H9 (cell line): ENCODE data around the gene IPO13. TPM values are rescaled to one million over a fixed set of nuclear protein-coding genes. Genes with fewer than 3 reads are reported as not detected.

ENCODE experiments used
- DNase-seq: peaks from one replicate; pipeline ENCODE4 v3.0.0-alpha.2; 2017
- H2AFZ ChIP-seq: one replicate; pipeline ENCODE4 v1.6.1; 2013; ENCODE audit warnings: mild to moderate bottlenecking, low read length, control low read depth, moderate library complexity
- H2AK5ac ChIP-seq: 2 replicates; pipeline ENCODE4 v1.6.1; 2013; ENCODE audit warnings: low read length, control low read depth, mixed read lengths; ENCODE audit not compliant: insufficient read length
- H2BK120ac ChIP-seq: one replicate; pipeline ENCODE4 v1.6.1; 2013; ENCODE audit warnings: low read depth, mild to moderate bottlenecking, low read length, control low read depth, inconsistent platforms; ENCODE audit not compliant: poor library complexity, severe bottlenecking
- H2BK12ac ChIP-seq: 2 replicates; pipeline ENCODE4 v1.6.1; 2013; ENCODE audit warnings: low read length, control low read depth, mixed read lengths, low read depth; ENCODE audit not compliant: insufficient read length
- H2BK15ac ChIP-seq: 2 replicates; pipeline ENCODE4 v1.6.1; 2013; ENCODE audit warnings: low read depth, low read length, control low read depth
- H2BK20ac ChIP-seq: one replicate; pipeline ENCODE4 v1.6.1; 2013; ENCODE audit warnings: low read depth, mild to moderate bottlenecking, low read length, control low read depth, inconsistent platforms; ENCODE audit not compliant: poor library complexity, severe bottlenecking
- H2BK5ac ChIP-seq: 2 replicates; pipeline ENCODE4 v1.6.1; 2013; ENCODE audit warnings: low read length, control low read depth, mixed read lengths; ENCODE audit not compliant: insufficient read length
- H3K14ac ChIP-seq: 2 replicates; pipeline ENCODE4 v1.6.1; 2013; ENCODE audit warnings: low read length, control low read depth; ENCODE audit not compliant: insufficient read depth
- H3K18ac ChIP-seq: 2 replicates; pipeline ENCODE4 v1.6.1; 2013; ENCODE audit warnings: low read depth, mild to moderate bottlenecking, mixed read lengths, low read length, control low read depth; ENCODE audit not compliant: insufficient read length
- H3K23ac ChIP-seq: 2 replicates; pipeline ENCODE4 v1.6.1; 2013; ENCODE audit warnings: low read length, control low read depth, mixed read lengths, low read depth; ENCODE audit not compliant: insufficient read length
- H3K23me2 ChIP-seq: 2 replicates; pipeline ENCODE4 v1.6.1; 2013; ENCODE audit warnings: low read depth, mild to moderate bottlenecking, mixed read lengths, low read length, control low read depth; ENCODE audit not compliant: insufficient read length, poor library complexity, severe bottlenecking
- H3K27ac ChIP-seq: 2 replicates; pipeline ENCODE4 v1.5.1; 2013; ENCODE audit warnings: low read length, control low read depth, mixed read lengths, low read depth; ENCODE audit not compliant: insufficient read length
- H3K27me3 ChIP-seq: 2 replicates; pipeline ENCODE4 v1.6.1; 2013; ENCODE audit warnings: low read length, control low read depth, inconsistent platforms; ENCODE audit not compliant: insufficient read depth
- H3K4ac ChIP-seq: 2 replicates; pipeline ENCODE4 v1.6.1; 2013; ENCODE audit warnings: low read depth, mild to moderate bottlenecking, control low read depth, inconsistent platforms, low read length, moderate library complexity
- H3K4me1 ChIP-seq: 2 replicates; pipeline ENCODE4 v1.6.1; 2013; ENCODE audit warnings: low read length, control low read depth, inconsistent platforms; ENCODE audit not compliant: insufficient read depth
- H3K4me2 ChIP-seq: 2 replicates; pipeline ENCODE4 v1.6.1; 2013; ENCODE audit warnings: low read length, control low read depth, mixed read lengths; ENCODE audit not compliant: insufficient read length, insufficient read depth
- H3K56ac ChIP-seq: 2 replicates; pipeline ENCODE4 v1.6.1; 2013; ENCODE audit warnings: low read depth, mild to moderate bottlenecking, mixed read lengths, low read length, control low read depth; ENCODE audit not compliant: insufficient read length
- H3K79me1 ChIP-seq: 2 replicates; pipeline ENCODE4 v1.6.1; 2013; ENCODE audit warnings: low read depth, mild to moderate bottlenecking, moderate library complexity, low read length, control low read depth, inconsistent platforms; ENCODE audit not compliant: insufficient read depth, poor library complexity, severe bottlenecking
- H3K79me2 ChIP-seq: 2 replicates; pipeline ENCODE4 v1.6.1; 2013; ENCODE audit warnings: low read length, control low read depth, inconsistent platforms; ENCODE audit not compliant: insufficient read depth
- H3K9ac ChIP-seq: 2 replicates; pipeline ENCODE4 v1.6.1; 2013; ENCODE audit warnings: low read length, control low read depth, mixed read lengths; ENCODE audit not compliant: insufficient read length; ENCODE audit errors: extremely low read depth
- H3K9me3 ChIP-seq: one replicate; pipeline ENCODE4 v1.6.1; 2013; ENCODE audit warnings: low read depth, low read length, inconsistent platforms; ENCODE audit not compliant: control insufficient read depth
- H3T11ph ChIP-seq: one replicate; pipeline ENCODE4 v1.6.1; 2013; ENCODE audit warnings: mild to moderate bottlenecking, low read length, control low read depth, inconsistent platforms
- H4K20me1 ChIP-seq: one replicate; pipeline ENCODE4 v1.6.1; 2013; ENCODE audit not compliant: control insufficient read depth, insufficient read length, insufficient read depth
- H4K5ac ChIP-seq: 2 replicates; pipeline ENCODE4 v1.6.1; 2013; ENCODE audit warnings: low read depth, mild to moderate bottlenecking, mixed read lengths, low read length, control low read depth; ENCODE audit not compliant: insufficient read length
- H4K8ac ChIP-seq: replicated peaks from 2 replicates; pipeline ENCODE4 v1.6.1; 2013; ENCODE audit warnings: low read length, control low read depth, mixed read lengths, low read depth; ENCODE audit not compliant: insufficient read length
- H4K91ac ChIP-seq: 2 replicates; pipeline ENCODE4 v1.6.1; 2013; ENCODE audit warnings: low read depth, mild to moderate bottlenecking, moderate library complexity, mixed read lengths, low read length, control low read depth; ENCODE audit not compliant: insufficient read length
- H3K27ac Mint-ChIP-seq, 3 experiments: 2 replicates in 2 of 3; 3 replicates in 1 of 3; pipeline ENCODE4 v1.8.0; 2020 to 2021; ENCODE audit warnings: mixed read lengths in 3 of 3, mild to moderate bottlenecking in 1 of 3, moderate library complexity in 1 of 3
- H3K27me3 Mint-ChIP-seq: 2 replicates; pipeline ENCODE4 v1.8.0; 2021; ENCODE audit warnings: low read depth, mild to moderate bottlenecking, moderate library complexity, mixed read lengths
- H3K36me3 Mint-ChIP-seq, 3 experiments: 2 replicates in 2 of 3; 3 replicates in 1 of 3; pipeline ENCODE4 v1.8.0; 2020 to 2021; ENCODE audit warnings: low read depth in 3 of 3, mixed read lengths in 3 of 3; ENCODE audit not compliant: insufficient read depth in 1 of 3
- H3K4me1 Mint-ChIP-seq, 2 experiments: 2 replicates each; pipeline ENCODE4 v1.8.0; 2020; ENCODE audit warnings: mixed read lengths in 2 of 2
- H3K4me3 Mint-ChIP-seq, 2 experiments: 2 replicates in 1 of 2; 3 replicates in 1 of 2; pipeline ENCODE4 v1.8.0; 2020 to 2021; ENCODE audit warnings: mild to moderate bottlenecking in 2 of 2, mixed read lengths in 2 of 2, moderate library complexity in 1 of 2
- H3K9me3 Mint-ChIP-seq, 2 experiments: 2 replicates in 1 of 2; 3 replicates in 1 of 2; pipeline ENCODE4 v1.8.0; 2020; ENCODE audit warnings: mild to moderate bottlenecking in 2 of 2, mixed read lengths in 2 of 2, moderate library complexity in 1 of 2
- CTCF ChIP-seq: fragments of 200-600 bp; sonication (generic); conservative IDR thresholded peaks from 3 replicates; pipeline ENCODE4 v1.8.0; 2021; ENCODE audit warnings: antibody characterized with exemption, mild to moderate bottlenecking
- WGBS: extraction: QIAGEN DNeasy Blood & Tissue Kit; methylation state at CpG from one replicate; pipeline ENCODE4 v1.1.7; 2013; ENCODE audit warnings: missing lambda C conversion rate, low lambda C conversion rate, mixed read lengths; ENCODE audit not compliant: insufficient read length; ENCODE audit errors: extremely low coverage; 5-methylcytosine and 5-hydroxymethylcytosine counted together
- total RNA-seq: library from RNA; stranded (reverse); gene quantifications from 2 replicates; pipeline ENCODE4 v1.2.1, GENCODE V29; 2021

Gene IPO13
- total RNA-seq, 1 experiment from 2014 or later = 24.5 TPM

DNA sequence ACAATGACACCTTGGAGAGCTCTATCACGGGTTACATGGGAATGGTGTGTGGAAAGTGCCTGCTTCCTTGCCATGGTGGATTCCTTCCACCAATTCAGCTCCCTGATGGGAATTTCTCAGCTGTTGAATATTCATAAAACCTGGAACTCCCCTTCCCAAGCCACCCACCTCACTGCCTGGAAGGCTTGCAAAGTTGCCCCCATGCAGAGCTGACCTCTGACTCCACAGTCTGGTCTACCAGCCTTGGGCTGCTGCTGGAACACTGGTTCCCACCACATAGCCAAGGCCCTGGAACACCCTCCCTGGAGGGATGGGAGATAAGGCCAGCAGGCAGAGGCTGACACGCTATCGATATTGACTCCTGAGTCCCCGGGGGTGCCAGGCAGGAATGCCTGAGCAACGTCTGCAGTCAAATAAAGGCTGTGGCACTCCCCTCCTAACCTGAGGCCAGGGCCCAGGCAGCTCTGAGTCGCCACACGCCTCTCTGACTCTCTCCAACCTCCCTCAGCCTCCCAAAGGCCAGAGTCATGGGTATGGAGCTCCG lies 53.4 kb downstream of the IPO13 start:
- Histone ChIP-seq H2BK15ac (no peak overlapping the region), H3K23ac (no peak overlapping the region), H4K20me1 (no peaks in the 10 kb centered on the region), H2AFZ (no peak overlapping the region), H3K79me1 (no peaks in the 10 kb centered on the region), H4K91ac (no peak overlapping the region), H3K9me3 (no peaks in the 10 kb centered on the region), H3K79me2 (no peaks in the 10 kb centered on the region), H3T11ph (no peak overlapping the region), H3K27me3 (no peaks in the 10 kb centered on the region), H3K4me1 (no peaks in the 10 kb centered on the region), H3K56ac (no peak overlapping the region), H2BK120ac (no peak overlapping the region), H3K27ac (no peak overlapping the region), H2AK5ac (no peak overlapping the region), H4K8ac (no peak overlapping the region), H2BK5ac (no peak overlapping the region), H3K23me2 (no peaks in the 10 kb centered on the region), H3K18ac (no peak overlapping the region), H2BK12ac (no peak overlapping the region), H3K4ac (no peak overlapping the region), H4K5ac (no peak overlapping the region), H3K9ac (no peak overlapping the region), H2BK20ac (no peak overlapping the region), H3K14ac (no peak overlapping the region), H3K4me2 (no peak overlapping the region)
- DNase-seq = no peak
- Mint-ChIP-seq H3K27ac (peak overlapping the region in 1 of 3 experiments; percentile 48; a peak in 1 of 7 replicates), H3K27me3 (no peaks in the 10 kb centered on the region; the same call in 1 of the 2 replicates), H3K9me3 (no peaks in the 10 kb centered on the region), H3K36me3 (peaks cover 8 to 46% (median 30%) of the 10 kb centered on the region in 3 experiments), H3K4me1 (peaks cover 0 to 5% of the 10 kb centered on the region in 2 experiments; a peak in 1 of 4 replicates), H3K4me3 (no peak overlapping the region)
- TF ChIP-seq CTCF = no peak
- no CpG with 5 or more reads among the region's 8 CpGs for WGBS
